ENCODE measurements around the gene ARHGAP24.

ARHGAP24 gene

GRCh38 chr4:85455942-85456341 is 19.0 kb upstream of the ARHGAP24 start:
- no peak for DNase-seq (ENCODE audit: low read depth)
- no peak overlapping the region for H3K4me3 ChIP-seq (ENCODE audit: low read depth, low read length)
- in situ Hi-C loops (cut with HindIII; ENCODE audit: low sequenced_read_pairs), result no loop called here
- no peak for TF ChIP-seq CTCF (IDR thresholded peaks at IDR 0.05; ENCODE audit: low read depth, low read length, missing control alignments)

DNA sequence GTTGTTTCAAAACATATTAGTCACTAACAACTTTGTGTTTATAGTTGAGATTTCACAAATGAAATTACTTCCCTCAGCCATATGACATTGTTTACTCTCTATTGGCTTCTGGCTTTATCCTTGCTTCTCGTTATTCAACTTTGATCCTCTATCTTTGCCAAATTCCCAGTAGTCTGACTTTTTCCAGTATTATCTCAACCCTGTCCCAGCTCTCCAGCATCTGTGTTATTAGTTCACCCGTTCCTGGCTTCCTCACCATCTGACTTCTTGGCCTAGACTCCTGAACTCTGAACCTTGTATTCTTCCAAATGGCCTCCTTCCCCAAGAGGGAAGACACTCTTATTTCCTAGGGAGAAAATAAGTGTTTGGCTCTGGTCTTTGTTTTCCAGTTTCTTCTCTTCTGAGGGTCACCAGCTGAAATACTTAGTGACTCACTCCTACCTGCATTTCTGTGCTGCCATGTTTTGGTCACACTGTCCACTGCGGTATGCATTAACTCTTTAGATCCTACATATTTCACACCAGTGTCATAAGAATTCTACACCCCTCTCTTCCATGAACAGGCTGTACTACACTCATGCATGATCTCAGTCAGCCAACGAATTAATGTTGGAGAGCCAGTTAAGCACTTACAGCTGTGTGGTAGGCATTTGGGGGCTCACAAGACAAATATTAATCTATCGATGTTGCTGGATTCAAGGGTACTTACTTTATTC is 17.0 kb upstream of the ARHGAP24 start:
- no peak for DNase-seq (ENCODE audit: low read depth)
- no peak for TF ChIP-seq CTCF (IDR thresholded peaks at IDR 0.05; ENCODE audit: low read depth, low read length, missing control alignments)

DNA sequence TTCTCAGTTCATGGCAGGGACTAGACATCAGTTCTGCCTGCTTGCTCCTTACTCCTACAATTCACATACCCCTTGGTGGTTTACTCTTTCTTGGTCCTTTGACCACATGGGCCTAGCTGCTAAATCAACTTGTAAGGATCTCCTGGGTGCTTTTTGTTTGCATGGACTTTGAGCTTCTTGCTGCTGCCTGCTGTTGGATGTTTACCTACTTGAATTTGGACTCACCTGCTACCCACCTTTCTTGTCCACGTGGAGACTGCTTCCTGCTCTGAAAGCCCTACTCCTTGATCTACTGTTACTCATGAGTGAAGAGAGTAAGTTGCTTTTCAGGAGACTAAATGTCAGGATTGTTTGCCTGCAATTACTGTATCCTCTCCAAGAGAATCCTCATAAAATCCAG is 15.2 kb upstream of the ARHGAP24 start:
- no peak for DNase-seq (ENCODE audit: low read depth)
- TF ChIP-seq CTCF (IDR thresholded peaks at IDR 0.05; ENCODE audit: low read depth, low read length, missing control alignments), result no peak
- no peak overlapping the region for H3K4me3 ChIP-seq (ENCODE audit: low read depth, low read length)
- in situ Hi-C loops (cut with HindIII; ENCODE audit: low sequenced_read_pairs), result no loop called here

More for the DNA sequence above, 17.0 kb upstream of the ARHGAP24 start:
- H3K4me3 ChIP-seq (ENCODE audit: low read depth, low read length), result no peak overlapping the region
- in situ Hi-C loops (cut with HindIII; ENCODE audit: low sequenced_read_pairs), result no loop called here

DNA sequence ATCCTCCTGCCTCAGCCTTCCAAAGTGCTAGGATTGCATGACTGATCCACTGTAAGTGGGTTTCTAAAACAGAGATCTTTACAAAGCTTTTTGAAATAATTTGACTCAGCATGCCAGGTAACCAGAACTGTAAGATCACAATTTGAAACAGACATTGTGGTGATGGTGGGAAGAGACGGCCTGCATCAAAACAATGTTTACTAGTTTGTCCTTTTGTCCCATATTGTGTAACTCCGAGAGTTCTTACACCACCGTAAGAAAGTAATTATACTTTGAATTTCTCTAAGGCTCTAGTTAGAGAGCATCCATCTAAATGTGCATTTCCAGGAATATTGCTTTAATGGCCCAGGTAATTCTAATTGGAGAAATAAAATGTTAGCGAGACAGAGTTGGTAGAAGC is 594 bp upstream of the ARHGAP24 start:
- no peak for TF ChIP-seq CTCF (IDR thresholded peaks at IDR 0.05; ENCODE audit: low read depth, low read length, missing control alignments)
- DNase-seq (ENCODE audit: low read depth), result no peak
- H3K4me3 ChIP-seq (ENCODE audit: low read depth, low read length), result peak overlapping the region; percentile 60
- in situ Hi-C loops (cut with HindIII; ENCODE audit: low sequenced_read_pairs), result no loop called here

DNA sequence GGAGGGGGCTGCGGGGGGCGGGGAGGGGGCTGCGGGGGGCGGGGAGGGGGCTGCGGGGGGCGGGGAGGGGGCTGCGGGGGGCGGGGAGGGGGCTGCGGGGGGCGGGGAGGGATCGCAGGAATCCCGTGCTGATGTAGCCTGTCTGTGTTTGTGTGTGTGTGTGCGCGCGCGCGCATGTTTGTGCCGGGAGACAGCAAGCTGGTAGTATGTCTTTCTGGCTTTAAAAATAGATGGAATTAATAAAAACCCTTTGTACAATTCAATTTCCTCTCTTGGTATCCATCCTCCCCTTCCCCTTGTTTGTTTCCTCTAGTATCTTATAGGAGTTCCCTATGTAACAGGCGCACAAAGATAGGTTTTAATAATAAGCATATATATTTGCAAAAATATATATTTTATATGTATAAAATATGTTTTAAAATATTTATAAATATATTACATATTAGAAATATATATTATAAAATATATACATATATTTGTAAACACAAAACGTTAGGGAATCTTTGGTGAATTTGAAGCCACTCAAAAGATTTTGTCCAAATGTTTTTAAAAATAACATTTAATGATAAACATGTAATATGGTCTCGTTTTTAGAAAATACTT is 782 bp downstream of the ARHGAP24 start:
- in situ Hi-C loops (cut with HindIII; ENCODE audit: low sequenced_read_pairs), result no loop called here

GRCh38 chr4:85476381-85476780 is 1.4 kb downstream of the ARHGAP24 start:
- peak overlapping the region; percentile 60 for H3K4me3 ChIP-seq (ENCODE audit: low read depth, low read length)
- in situ Hi-C loops (cut with HindIII; ENCODE audit: low sequenced_read_pairs), result no loop called here
- TF ChIP-seq CTCF (IDR thresholded peaks at IDR 0.05; ENCODE audit: low read depth, low read length, missing control alignments), result no peak
- DNase-seq (ENCODE audit: low read depth), result no peak

More for the DNA sequence above, 782 bp downstream of the ARHGAP24 start:
- no peak for DNase-seq (ENCODE audit: low read depth)
- no peak for TF ChIP-seq CTCF (IDR thresholded peaks at IDR 0.05; ENCODE audit: low read depth, low read length, missing control alignments)
- H3K4me3 ChIP-seq (ENCODE audit: low read depth, low read length), result peak overlapping the region; percentile 60

Data from astrocyte of the cerebellum (primary cell).